Measurements from ENCODE around the gene GABRA1. TPM values are rescaled to one million over a fixed set of nuclear protein-coding genes. Genes with fewer than 3 reads are reported as not detected.

GABRA1 gene
- total RNA-seq, 4 donors from 2014 or later: not detected

DNA sequence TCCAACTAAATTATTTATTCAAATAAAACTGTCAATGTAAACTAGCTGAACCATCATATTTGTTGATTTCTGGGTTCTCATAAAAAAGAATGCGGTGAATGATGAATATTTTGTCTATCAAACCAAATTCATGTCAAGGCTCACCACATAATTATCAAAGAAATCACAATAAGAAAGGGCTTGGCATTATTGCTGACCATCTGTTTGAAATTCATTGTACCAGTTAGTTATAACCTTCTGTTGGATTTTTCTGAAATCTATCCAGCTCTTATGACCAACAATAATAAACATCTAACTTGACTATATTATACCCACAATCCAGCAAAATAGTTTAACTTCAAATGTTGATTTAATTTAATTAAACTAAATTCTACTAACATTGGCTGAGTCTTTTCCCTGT, 53.1 kb downstream of the GABRA1 start:
- DNase-seq: no peak
- Histone ChIP-seq H3K27me3 (no peaks in the 10 kb centered on the region), H3K9me3 (no peaks in the 10 kb centered on the region), H3K4me3 (replicated peaks in 1 of 3) (no peak overlapping the region), H3K36me3 (no peaks in the 10 kb centered on the region), H3K4me1 (no peaks in the 10 kb centered on the region), H3K27ac (no peak overlapping the region)
- no peak for TF ChIP-seq POLR2A (IDR thresholded peaks at IDR 0.05)
- TF ChIP-seq, protein P1, sequence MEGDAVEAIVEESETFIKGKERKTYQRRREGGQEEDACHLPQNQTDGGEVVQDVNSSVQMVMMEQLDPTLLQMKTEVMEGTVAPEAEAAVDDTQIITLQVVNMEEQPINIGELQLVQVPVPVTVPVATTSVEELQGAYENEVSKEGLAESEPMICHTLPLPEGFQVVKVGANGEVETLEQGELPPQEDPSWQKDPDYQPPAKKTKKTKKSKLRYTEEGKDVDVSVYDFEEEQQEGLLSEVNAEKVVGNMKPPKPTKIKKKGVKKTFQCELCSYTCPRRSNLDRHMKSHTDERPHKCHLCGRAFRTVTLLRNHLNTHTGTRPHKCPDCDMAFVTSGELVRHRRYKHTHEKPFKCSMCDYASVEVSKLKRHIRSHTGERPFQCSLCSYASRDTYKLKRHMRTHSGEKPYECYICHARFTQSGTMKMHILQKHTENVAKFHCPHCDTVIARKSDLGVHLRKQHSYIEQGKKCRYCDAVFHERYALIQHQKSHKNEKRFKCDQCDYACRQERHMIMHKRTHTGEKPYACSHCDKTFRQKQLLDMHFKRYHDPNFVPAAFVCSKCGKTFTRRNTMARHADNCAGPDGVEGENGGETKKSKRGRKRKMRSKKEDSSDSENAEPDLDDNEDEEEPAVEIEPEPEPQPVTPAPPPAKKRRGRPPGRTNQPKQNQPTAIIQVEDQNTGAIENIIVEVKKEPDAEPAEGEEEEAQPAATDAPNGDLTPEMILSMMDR (IDR thresholded peaks at IDR 0.05): no peak
- intact Hi-C loops (cut with DNase I): no loop called here
- WGBS, 2 donors: 94 to 96% methylated on average over 1 of the region's 1 CpG

DNA sequence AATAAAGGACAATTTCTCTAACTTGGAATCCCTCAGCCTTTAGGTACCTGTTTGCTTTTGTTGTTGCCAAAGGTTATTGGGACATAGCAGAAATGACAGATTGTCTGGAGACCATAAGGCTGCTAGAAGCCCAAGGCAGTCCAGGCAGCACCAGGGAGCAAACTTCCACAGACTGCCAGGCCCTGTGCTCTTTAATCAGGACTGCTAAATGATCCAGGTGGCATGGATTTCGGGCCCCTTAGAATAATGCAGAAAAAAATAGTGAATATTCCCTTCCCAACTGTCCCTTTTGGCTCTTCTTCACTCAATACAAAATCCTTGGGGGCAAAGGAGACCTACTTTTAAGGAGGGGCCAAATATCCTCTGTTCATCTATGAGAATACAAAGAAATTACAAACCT, 73.9 kb downstream of the GABRA1 start:
- intact Hi-C loops (cut with DNase I): no loop called here
- Histone ChIP-seq H3K9me3 (no peaks in the 10 kb centered on the region), H3K27ac (no peak overlapping the region), H3K4me1 (no peaks in the 10 kb centered on the region), H3K4me3 (replicated peaks in 1 of 3) (no peak overlapping the region), H3K36me3 (no peaks in the 10 kb centered on the region), H3K27me3 (no peaks in the 10 kb centered on the region)
- 48 to 54% methylated on average over 1 of the region's 1 CpG for whole genome bisulfite sequencing, 2 donors
- TF ChIP-seq, protein P1 (IDR thresholded peaks at IDR 0.05): no peak
- no peak for TF ChIP-seq POLR2A (IDR thresholded peaks at IDR 0.05)
- no peak for DNase-seq

DNA sequence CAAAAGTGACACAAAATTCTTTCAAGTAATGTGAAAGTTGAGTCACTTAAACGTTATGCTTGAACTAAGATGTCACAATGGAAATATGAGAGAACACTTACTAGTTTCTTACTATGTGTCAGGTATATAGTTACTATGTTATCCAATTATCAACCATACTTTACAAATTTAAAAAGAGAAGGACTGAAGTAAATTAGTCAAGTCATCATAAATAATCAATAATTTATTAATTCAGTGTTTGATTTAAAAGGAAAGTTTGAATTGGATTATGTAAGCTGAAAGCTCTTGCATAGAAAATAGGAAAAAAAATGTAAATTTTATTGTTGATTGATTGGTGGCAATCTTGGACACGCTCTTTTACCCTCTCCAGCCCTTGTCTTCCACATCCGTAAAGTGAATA, 76.3 kb downstream of the GABRA1 start:
- WGBS, 2 donors: 81 to 86% methylated on average over 3 of the region's 3 CpGs
- Histone ChIP-seq H3K9me3 (no peaks in the 10 kb centered on the region), H3K4me1 (no peaks in the 10 kb centered on the region), H3K4me3 (replicated peaks in 1 of 3) (no peak overlapping the region), H3K27ac (no peak overlapping the region), H3K27me3 (no peaks in the 10 kb centered on the region), H3K36me3 (no peaks in the 10 kb centered on the region)
- TF ChIP-seq POLR2A (IDR thresholded peaks at IDR 0.05): no peak
- TF ChIP-seq, protein P1 (IDR thresholded peaks at IDR 0.05): no peak
- intact Hi-C loops (cut with DNase I): no loop called here
- no peak for DNase-seq

DNA sequence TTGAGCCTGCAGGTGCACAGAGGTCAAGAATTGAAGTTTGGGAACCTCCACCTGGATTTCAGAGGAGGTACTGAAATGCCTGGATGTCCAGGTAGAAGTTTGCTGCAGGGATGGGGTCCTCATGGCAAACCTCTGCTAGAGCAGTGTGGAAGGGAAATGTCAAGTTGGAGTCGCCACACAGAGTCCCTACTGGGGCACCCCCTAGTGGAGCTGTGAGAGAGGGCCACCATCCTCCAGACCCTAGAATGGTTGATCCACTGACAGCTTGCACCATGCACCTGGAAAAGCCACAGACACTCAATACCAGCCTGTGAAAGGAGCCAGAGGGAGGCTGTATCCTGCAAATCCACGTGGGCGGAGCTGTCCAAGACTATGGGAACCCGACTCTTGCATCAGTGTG, 78.0 kb downstream of the GABRA1 start:
- H3K36me3 ChIP-seq: no peaks in the 10 kb centered on the region
- DNase-seq: no peak
- intact Hi-C loops (cut with DNase I): no loop called here
- no peaks in the 10 kb centered on the region for H3K9me3 ChIP-seq
- H3K4me3 ChIP-seq (replicated peaks in 1 of 3): no peak overlapping the region
- H3K27me3 ChIP-seq: no peaks in the 10 kb centered on the region
- H3K4me1 ChIP-seq: no peaks in the 10 kb centered on the region
- 78 to 82% methylated on average over 4 of the region's 4 CpGs for WGBS, 2 donors
- TF ChIP-seq POLR2A (IDR thresholded peaks at IDR 0.05): no peak
- TF ChIP-seq, protein P1 (IDR thresholded peaks at IDR 0.05): no peak
- no peak overlapping the region for H3K27ac ChIP-seq

DNA sequence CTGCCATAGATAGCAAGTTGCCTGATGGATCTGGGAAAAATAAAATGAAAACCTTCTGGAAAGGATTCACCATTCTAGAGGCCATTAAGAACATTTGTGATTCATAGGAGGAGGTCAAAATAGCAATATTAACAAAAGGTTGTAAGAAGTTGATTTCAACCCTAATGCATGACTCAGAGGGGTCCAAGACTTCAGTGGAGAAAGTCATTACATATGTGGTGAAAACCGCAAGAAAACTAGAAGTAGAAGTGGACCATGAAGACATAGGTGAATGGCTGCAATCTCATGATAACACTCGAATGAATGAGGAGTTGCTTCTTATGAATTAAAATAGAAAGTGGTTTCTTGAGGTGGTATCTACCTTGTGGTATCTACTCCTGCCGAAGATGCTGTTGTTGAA, 86.6 kb downstream of the GABRA1 start:
- no peak overlapping the region for H3K27ac ChIP-seq
- H3K36me3 ChIP-seq: no peaks in the 10 kb centered on the region
- H3K4me1 ChIP-seq: no peaks in the 10 kb centered on the region
- intact Hi-C loops (cut with DNase I): no loop called here
- no peaks in the 10 kb centered on the region for H3K9me3 ChIP-seq
- H3K27me3 ChIP-seq: no peaks in the 10 kb centered on the region
- 82% methylated on average over 3 of the region's 3 CpGs for WGBS, 2 donors
- no peak for DNase-seq
- no peak overlapping the region for H3K4me3 ChIP-seq (replicated peaks in 1 of 3)
- no peak for TF ChIP-seq POLR2A (IDR thresholded peaks at IDR 0.05)
- TF ChIP-seq, protein P1 (IDR thresholded peaks at IDR 0.05): no peak
